Measurements from ENCODE around the gene CAMK1G. TPM values are rescaled to one million over a fixed set of nuclear protein-coding genes. Genes with fewer than 3 reads are reported as not detected.

Gene CAMK1G
- polyA plus RNA-seq, 1 donor (not counting 4 experiments of a cell fraction or from before 2014, with no cell fraction given), result not detected

DNA sequence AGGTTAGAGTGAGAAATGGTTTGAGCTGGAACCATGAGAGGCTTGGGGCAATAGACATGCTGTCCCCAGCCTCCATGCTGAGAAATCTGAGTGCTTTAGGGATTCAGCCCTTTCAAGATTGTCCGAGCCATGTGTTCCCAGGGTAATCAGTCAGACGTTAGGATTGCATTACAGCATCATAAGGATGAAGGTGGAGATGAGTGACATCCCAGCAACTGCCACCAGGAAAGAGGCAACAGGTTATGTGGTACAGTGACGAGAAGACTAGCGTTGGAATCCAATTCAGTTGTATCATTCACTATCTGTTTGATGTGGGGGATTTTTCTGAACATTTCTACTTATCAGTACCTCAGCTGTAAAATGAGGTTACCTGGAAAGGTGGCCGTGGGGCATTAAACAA, 1.7 kb downstream of the CAMK1G start:
- Histone ChIP-seq H3K4me1 (ENCODE audit: control insufficient read depth, extremely low read depth, insufficient read depth, low read length) (peaks cover 23% of the 10 kb centered on the region), H4K20me1 (ENCODE audit: control insufficient read depth, extremely low read depth, insufficient read depth, low read length) (no peaks in the 10 kb centered on the region), H3K27me3 (ENCODE audit: control insufficient read depth, extremely low read depth, insufficient read depth, low read length) (peaks cover 22% of the 10 kb centered on the region), H3K9ac (ENCODE audit: control insufficient read depth, extremely low read depth, insufficient read depth, low read length) (no peak overlapping the region), H3K9me3 (ENCODE audit: control insufficient read depth, low read depth, low read length) (peaks cover 1% of the 10 kb centered on the region), H3K36me3 (ENCODE audit: control insufficient read depth in 2 of 2, extremely low read depth in 1 of 2, insufficient read depth in 2 of 2, low read length in 2 of 2) (no peaks in the 10 kb centered on the region), H3K27ac (ENCODE audit: control insufficient read depth, insufficient read depth, low read length) (no peak overlapping the region), H3K9me1 (ENCODE audit: control insufficient read depth, extremely low read depth, insufficient read depth, low read length) (no peaks in the 10 kb centered on the region), H3K4me2 (ENCODE audit: control insufficient read depth, extremely low read depth, insufficient read depth, low read depth, low read length) (peak overlapping the region; percentile 78), H3K4me3 (ENCODE audit: control insufficient read depth in 2 of 3, extremely low read depth in 1 of 3, insufficient read depth in 2 of 3, low read depth in 1 of 3, low read length in 3 of 3) (peak overlapping the region in 2 of 3 experiments; percentile 44 to 47), H3K79me2 (ENCODE audit: control insufficient read depth, insufficient read depth, low read length) (no peaks in the 10 kb centered on the region), H2AFZ (ENCODE audit: control insufficient read depth, low read length) (no peak overlapping the region)
- dilution Hi-C loops (cut with MboI; ENCODE audit: extremely low pct_ligation_motif_present, low sequenced_read_pairs), result no loop called here
- no peak for DNase-seq (ENCODE audit: low read depth, low spot score)
- TF ChIP-seq EZH2 (IDR thresholded peaks at IDR 0.05; ENCODE audit: low read length), result no peak
- no peak for TF ChIP-seq CTCF (optimal IDR thresholded peaks at IDR 0.05 in 1 of 3, IDR thresholded peaks at IDR 0.05 in 1 of 3, conservative IDR thresholded peaks at IDR 0.05 in 1 of 3; ENCODE audit: extremely low read depth in 1 of 3, insufficient read depth in 2 of 3, low read length in 3 of 3)
- peak; percentile 49 for FAIRE-seq

DNA sequence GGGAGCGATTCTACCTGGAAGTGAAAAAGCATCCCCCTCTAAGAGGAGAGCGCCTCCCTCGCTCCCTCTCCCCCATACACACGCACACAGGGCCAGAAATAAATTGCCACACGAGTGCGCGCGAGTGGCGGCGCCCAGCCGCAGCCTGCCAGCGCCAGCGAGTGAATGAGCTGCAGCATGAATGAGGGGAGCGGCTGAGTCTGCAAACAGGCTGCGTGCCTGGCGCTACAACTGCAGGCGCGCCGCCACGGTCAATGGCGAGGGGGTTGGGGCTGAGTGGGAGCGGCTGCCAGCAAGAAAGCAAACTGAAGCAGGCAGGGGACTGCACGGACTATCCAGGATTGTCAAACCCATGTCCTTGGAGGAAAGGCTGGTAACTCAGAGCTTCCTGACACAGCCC, 2.2 kb downstream of the CAMK1G start:
- Histone ChIP-seq H3K4me3 (ENCODE audit: control insufficient read depth in 2 of 3, extremely low read depth in 1 of 3, insufficient read depth in 2 of 3, low read depth in 1 of 3, low read length in 3 of 3) (peak overlapping the region in 2 of 3 experiments; percentile 44 to 47), H3K9ac (ENCODE audit: control insufficient read depth, extremely low read depth, insufficient read depth, low read length) (no peak overlapping the region), H3K79me2 (ENCODE audit: control insufficient read depth, insufficient read depth, low read length) (no peaks in the 10 kb centered on the region), H3K4me1 (ENCODE audit: control insufficient read depth, extremely low read depth, insufficient read depth, low read length) (peaks cover 23% of the 10 kb centered on the region), H2AFZ (ENCODE audit: control insufficient read depth, low read length) (peak overlapping the region; percentile 17), H3K9me1 (ENCODE audit: control insufficient read depth, extremely low read depth, insufficient read depth, low read length) (no peaks in the 10 kb centered on the region), H4K20me1 (ENCODE audit: control insufficient read depth, extremely low read depth, insufficient read depth, low read length) (no peaks in the 10 kb centered on the region), H3K36me3 (ENCODE audit: control insufficient read depth in 2 of 2, extremely low read depth in 1 of 2, insufficient read depth in 2 of 2, low read length in 2 of 2) (no peaks in the 10 kb centered on the region), H3K27ac (ENCODE audit: control insufficient read depth, insufficient read depth, low read length) (no peak overlapping the region), H3K27me3 (ENCODE audit: control insufficient read depth, extremely low read depth, insufficient read depth, low read length) (peaks cover 22% of the 10 kb centered on the region), H3K9me3 (ENCODE audit: control insufficient read depth, low read depth, low read length) (peaks cover 1% of the 10 kb centered on the region), H3K4me2 (ENCODE audit: control insufficient read depth, extremely low read depth, insufficient read depth, low read depth, low read length) (peak overlapping the region; percentile 78)
- DNase-seq (ENCODE audit: low read depth, low spot score), result no peak
- peak; percentile 59 for FAIRE-seq
- no peak for TF ChIP-seq EZH2 (IDR thresholded peaks at IDR 0.05; ENCODE audit: low read length)
- TF ChIP-seq CTCF (optimal IDR thresholded peaks at IDR 0.05 in 1 of 3, IDR thresholded peaks at IDR 0.05 in 1 of 3, conservative IDR thresholded peaks at IDR 0.05 in 1 of 3; ENCODE audit: extremely low read depth in 1 of 3, insufficient read depth in 2 of 3, low read length in 3 of 3), result peak in 2 of 3 experiments; percentile 15 to 51
- dilution Hi-C loops (cut with MboI; ENCODE audit: extremely low pct_ligation_motif_present, low sequenced_read_pairs), result no loop called here
